Transverse colon (tissue), 4 donors: ENCODE results near the gene DAAM1.

Experiments used
- CTCF ChIP-seq, 5 experiments: fragments of 200-600 bp in 3 of 5; fragments of 450-650 bp in 2 of 5; sonication (generic) in 3 of 5; IDR thresholded peaks; 1 replicate in 2 of 5; 2 replicates in 3 of 5; pipeline ENCODE4 v1.5.1; 2016 to 2017; ENCODE audit warnings: antibody characterized with exemption in 5 of 5, inconsistent platforms in 3 of 5, mild to moderate bottlenecking in 2 of 5, moderate library complexity in 1 of 5
- POLR2AphosphoS5 ChIP-seq, 3 donors: sonication (generic); formaldehyde crosslinking; IDR thresholded peaks; one replicate each; pipeline ENCODE4 v1.6.1; 2016; ENCODE audit warnings: antibody characterized with exemption in 3 of 3

GRCh38 chr14:59316151-59316830 lies 127.8 kb downstream of the DAAM1 start:
- TF ChIP-seq CTCF (IDR thresholded peaks at IDR 0.05) (no peak), POLR2AphosphoS5 (IDR thresholded peaks at IDR 0.05) (no peak)
